GM19372 (cell line): ENCODE results near the gene CDC14B.
"Not testable (repeated sequence)": the region's sequence is repeated elsewhere in the genome, so short reads cannot be mapped to it uniquely, and the experiment has no call there.

Experiments used
- ATAC-seq: cut with Tn5 transposase; IDR thresholded peaks from one replicate; pipeline ENCODE4 v1.9.1; 2021; ENCODE audit warnings: mild to moderate bottlenecking, low read depth, moderate library complexity; ENCODE audit not compliant: unreplicated experiment

Gene CDC14B

GRCh38 chr9:96633579-96633978, 13.9 kb upstream of the CDC14B start:
- ATAC-seq: not testable (repeated sequence)

DNA sequence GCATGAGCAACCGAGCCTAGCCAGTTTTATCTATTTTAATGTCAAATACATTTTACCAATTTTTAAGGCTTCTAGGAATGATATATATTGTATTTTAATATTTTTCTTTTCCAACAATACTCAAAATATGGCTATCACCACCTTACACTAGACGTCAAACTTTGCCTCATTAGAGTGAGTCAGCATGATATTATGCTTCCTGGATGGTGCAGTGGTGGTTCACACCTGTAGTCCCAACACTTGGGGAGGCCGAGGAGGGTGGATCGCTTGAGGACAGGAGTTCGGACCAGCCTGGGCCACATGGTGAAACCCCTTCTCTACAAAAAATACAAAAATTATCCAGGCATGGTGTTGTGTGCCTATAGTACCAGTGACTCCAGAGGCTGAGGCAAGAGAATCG, 7.3 kb upstream of the CDC14B start:
- no peak for ATAC-seq

DNA sequence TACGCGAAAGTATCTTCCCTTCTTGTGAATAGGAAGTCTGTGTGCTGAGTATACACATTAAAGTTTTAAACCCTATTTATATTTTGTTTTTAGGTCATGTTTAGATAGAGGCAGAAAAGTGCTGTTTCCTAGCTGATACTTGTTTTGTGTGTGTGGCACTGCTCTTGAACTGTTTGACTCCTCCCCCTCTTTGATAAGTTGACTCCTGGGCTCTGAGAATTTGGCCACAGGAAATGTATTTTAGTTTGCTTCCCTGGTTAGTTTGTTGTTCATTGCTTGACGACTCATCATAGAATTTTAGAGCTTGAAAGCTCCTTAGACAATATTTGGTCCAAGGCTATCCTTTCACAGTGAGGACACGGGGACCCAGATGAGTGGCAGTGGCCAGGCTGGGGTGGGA, 2.0 kb upstream of the CDC14B start:
- no peak for ATAC-seq

GRCh38 chr9:96620832-96621269, 1.2 kb upstream of the CDC14B start:
- no peak for ATAC-seq

DNA sequence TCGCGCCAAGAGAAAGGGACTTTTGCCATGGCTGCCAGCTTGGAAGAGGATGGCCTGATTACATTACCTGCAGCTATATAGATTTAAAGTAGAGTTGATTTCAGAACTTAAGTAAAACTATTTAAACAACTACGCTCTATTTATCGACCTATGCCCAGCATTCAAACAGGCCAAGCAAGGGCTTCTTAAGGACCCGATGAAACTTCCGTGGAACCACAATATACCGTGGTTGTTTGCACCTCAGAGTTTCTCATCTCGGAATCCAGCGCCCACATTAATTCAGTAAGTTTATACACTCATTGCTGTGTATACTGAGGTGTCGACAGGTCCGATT, 505 bp upstream of the CDC14B start:
- ATAC-seq: no peak

DNA sequence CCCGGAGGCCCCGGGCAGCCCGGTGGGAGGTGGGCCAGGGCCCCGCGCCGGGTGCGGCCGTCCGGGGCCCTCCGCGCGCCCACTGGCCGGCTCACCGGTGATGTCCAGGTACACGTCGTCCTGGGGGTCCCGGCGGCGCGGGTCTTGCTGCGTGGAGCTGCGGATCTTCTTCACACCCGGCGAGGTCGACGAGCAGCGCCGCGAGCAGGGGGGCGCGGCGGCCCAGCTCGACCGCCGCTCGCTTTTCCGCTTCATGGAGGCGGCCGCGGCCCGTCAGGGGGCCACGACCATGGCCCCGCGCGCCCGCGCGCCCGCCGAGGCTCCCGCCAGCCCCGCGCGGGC, 548 bp downstream of the CDC14B start:
- ATAC-seq: no peak

DNA sequence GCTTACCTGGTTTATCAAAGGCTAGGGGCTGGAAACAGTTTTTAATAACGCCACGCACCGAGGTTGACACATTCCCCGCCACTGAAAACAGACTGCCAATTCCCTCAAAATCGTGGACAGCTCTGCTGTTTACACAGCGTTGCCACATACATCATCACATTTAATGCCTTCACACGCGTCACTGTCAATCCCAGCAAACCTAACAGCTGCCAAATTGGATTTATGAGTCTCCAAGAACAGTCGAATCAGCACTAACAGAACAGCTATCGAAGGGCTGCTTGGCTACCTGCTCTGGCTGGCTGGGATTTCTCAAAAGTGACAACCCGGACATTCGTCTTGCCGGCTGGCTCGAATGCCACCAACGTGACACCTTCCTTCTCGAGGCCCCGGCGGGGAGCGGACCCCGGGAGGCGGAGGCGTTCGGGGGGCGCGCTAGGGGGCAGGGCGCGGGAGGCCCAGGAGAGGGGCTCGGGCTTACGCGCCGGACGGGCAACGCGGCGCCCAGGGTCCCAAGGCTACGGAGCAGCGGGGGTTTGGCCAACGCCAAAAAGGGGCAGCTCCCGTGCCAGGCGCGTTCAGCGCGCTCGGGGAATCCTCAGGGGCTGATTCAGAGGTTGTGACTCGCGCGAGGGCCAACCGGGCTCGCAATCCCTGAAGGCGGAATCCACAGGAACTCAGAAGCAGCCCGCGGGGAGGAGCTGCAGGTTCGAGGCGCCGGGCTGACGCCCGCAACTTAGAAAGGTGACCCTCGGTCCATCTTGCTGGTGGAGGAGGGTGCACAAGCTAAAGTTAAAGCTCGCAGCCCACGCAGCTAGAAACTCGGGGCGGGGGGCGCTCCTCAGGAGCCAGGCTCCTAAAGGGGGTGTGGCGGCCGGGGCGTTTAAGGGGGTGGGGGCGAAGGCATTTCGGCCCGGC, 1.2 kb downstream of the CDC14B start:
- ATAC-seq: no peak

DNA sequence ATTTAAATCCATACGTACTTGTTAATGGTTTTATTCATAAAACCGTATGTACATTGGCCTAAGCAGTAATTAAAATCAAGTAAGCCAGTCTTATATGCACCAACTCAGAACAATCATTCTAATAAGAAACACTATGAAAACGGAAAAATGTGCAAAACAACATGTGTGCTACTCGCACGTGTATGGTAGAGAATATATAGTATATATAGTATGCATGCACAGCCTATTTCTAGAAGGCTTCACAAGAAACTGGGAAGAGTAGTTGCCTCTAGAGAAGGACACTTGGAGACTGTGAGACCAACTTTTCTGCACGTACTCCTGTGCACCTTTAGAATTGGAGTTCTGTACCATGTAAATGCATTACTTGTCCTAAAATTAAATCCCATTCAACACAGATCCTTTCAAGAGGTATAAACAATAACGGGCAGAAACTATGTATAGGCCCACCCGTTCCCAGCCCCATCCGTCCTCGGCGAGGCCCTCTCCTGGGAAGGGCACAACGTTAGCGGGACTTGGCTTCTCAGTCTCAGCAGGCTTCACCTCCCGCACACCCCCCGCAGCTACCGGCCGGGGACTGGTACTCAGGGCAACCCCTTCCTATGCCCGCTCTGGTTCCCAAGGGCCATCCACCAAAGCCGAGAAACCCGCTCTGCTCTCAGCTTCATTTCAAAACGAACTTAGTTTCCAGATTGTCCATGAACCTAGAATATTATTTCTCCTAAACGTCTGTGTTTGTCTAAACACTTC, 2.0 kb downstream of the CDC14B start:
- ATAC-seq: no peak

- no peak for ATAC-seq
Observed at GRCh38 chr9:96616817-96617438, 2.7 kb downstream of the CDC14B start.

DNA sequence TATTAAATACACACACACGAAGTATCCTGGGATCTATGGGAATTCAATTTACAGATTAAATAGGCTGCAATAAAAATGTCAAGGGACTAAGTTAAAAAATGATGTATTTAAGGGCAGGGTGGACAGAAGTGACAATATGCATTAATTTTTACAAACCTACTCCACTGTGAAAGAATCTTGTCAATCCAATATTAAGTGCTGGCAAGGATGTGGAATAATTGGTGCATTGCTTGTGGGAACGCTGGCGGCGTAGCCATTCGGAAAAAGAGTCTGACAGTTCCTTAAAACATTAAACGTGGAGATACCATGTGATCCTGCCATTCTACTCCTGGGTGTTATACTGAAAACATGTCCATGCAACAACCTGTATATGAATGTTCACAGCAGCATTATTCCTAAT, 4.2 kb downstream of the CDC14B start:
- ATAC-seq: no peak

DNA sequence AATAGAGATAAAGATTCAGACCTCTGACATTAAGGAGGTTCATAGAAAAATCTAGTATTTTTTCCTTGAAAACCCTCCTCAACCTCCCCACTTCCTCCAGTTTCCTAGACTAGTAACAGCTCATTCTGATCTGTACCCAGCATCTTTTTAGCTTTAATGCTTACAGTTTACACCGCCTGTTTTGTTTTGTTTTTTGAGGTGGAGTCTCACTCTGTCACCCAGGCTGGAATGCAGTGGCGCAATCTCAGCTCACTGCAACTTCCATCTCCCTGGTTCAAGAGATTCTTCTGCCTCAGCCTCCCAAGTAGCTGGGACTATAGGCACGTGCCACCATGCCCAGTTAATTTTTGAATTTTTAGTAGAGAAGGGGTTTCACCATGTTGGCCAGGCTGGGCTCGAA, 5.0 kb downstream of the CDC14B start:
- not testable (repeated sequence) for ATAC-seq

DNA sequence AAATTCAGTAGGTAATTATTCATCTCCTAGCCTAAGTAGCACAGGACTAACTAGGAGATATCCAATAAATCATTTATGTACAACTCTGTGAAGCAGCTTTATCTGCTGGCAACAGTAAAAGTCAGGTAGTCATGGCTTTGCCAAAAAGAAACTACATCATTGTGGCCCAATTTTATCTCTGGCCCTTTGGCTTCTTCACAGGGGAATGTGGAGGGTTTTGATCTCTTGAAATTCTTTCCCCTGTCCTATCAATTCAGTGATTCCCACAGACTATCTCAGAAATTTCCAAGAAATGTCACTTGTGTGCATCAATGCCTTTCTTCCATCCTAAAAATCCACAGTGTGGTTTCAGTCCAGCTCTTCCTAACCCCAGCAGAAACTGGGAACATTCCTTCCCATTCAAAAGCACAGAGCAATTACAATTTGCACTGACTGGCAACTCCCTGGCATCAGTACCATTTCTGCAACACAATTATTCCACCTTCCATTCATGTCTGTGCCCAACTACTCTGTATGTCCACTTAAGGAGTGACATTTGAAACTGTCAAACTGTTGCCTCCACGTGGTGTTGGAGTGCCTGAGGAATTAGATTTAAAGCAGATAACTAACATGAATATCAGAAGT, 6.6 kb downstream of the CDC14B start:
- no peak for ATAC-seq

- no peak for ATAC-seq
Observed at GRCh38 chr9:96612105-96612965, 7.3 kb downstream of the CDC14B start.

GRCh38 chr9:96611302-96611701, 8.3 kb downstream of the CDC14B start:
- no peak for ATAC-seq

- no peak for ATAC-seq
Observed at GRCh38 chr9:96609732-96610131, 9.9 kb downstream of the CDC14B start.

DNA sequence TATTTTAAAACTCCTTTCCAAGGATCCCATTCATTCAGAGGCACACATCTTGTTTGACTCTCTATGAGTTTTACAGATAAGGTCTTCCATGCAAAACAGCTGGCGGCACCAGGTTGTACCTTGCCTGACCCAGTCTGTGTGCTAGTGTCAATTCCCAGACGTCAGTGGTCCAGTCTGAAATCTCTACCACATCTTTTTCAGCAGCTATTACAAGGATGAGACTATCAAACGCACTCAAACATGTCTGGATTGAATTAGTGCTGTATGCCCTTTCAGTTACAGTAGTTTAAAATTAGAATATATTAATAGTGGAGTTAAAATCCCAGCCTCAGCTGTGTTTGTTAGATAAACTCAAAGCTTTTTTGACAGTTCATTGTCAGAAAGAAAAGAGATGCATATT, 11.7 kb downstream of the CDC14B start:
- no peak for ATAC-seq

DNA sequence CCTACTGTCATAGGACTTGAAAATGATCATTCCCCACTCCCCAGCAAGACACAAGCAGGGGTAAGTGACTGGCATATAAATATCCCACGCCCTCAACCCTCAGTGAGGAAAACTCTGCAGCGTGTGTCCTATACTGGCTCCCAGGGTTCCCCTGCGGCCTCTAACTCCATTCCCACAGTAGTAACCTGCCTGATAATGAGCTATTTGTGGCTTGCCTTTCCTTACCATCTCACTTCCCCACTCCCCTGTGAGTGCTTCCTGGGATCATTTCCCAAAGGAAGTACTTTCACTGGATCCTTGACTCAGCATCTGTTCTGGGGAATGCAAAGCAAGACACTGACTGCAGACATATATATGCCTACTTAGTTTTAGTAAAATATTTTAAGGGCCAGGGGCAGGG, 14.3 kb downstream of the CDC14B start:
- no peak for ATAC-seq

DNA sequence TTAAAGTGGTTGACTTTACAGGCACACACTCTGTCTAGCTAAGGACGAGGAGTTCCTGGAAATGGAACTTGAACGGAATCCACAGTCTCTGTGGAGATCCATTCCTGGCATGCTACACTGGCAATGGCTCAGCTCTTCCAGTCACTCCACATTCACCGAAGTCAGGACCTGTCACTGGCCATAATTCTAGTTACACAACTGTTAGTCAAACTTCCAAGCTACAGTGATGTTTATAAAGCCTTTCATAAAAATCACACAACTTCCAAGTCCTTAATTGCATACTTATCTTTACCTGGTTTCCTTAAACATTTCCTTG, 15.7 kb downstream of the CDC14B start:
- ATAC-seq: no peak

DNA sequence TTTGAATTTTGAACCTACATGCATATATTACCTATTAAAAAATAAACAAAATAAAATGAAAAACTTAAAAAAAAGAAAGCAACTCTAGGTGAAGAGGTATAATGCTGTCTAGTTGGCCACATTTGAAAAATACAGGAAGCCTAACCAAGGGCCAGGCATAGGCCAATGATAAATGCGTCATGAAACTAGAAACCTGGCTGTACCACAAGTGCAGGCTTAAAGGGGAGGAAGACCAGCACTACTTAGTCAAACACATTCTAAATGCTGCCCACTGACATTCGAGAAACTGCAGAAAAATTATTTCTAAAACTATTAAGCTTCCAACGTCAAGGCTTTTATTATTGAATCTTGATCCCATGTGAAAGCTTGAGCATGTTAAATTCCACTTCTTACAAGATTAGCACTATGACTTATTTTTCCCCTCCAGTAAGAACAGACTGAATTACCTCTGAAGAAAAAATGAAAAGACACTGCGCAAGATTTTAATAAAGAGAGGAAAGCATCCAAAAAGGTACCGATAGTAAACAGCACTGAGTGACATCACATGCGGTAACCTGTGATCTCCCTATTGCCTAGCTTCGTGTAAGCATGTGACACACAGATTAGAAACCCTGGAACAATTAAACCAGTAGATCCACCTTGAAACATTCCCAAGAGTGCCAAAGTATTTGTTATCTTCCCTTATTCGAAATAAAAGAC, 16.2 kb downstream of the CDC14B start:
- no peak for ATAC-seq

DNA sequence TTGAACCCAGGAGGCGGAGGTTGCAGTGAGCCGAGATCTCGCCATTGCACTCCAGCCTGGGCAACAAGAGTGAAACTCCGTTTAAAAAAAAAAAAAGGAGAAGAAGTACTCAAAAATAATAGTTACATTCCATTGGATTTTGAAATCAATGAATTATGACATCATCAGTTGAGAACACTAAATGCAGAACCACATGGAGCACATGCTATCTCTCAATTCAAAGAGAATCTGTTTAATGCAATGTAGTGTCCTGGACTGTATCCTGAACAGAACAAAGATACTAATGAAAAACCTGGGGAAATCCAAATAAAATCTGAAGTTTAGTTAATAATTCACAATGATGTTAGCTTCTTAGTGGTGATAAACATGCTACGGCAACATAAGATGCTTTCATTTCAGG, 20.3 kb downstream of the CDC14B start:
- ATAC-seq: no peak
